Heart left ventricle (tissue), 16 donors: ENCODE results near the gene CABP4. TPM values are rescaled to one million over a fixed set of nuclear protein-coding genes. Genes with fewer than 3 reads are reported as not detected.
"Not testable (repeated sequence)": the region's sequence is repeated elsewhere in the genome, so short reads cannot be mapped to it uniquely, and the experiment has no call there.

ENCODE experiments used
- ATAC-seq, 4 donors: fragments of 200-7000 bp; cut with Tn5 transposase; one replicate each; pipeline ENCODE4 v1.9.1; 2020 to 2022; ENCODE audit warnings: moderate library complexity in 4 of 4, mild to moderate bottlenecking in 3 of 4, moderate number of reproducible peaks in 1 of 4
- DNase-seq, 5 donors: peaks; one replicate each; pipeline ENCODE4 v3.0.0-alpha.2; 2020
- H3K27ac ChIP-seq, 12 donors: fragments of 200-600 bp; sonication (generic) in 4 of 12; one replicate each; pipeline versions ENCODE4 v1.5.0 to v1.8.0; 2016 to 2022; ENCODE audit warnings: mild to moderate bottlenecking in 2 of 12
- H3K27me3 ChIP-seq, 9 donors: fragments of 200-600 bp; sonication (generic) in 2 of 9; one replicate each; pipeline versions ENCODE4 v1.5.1 to v1.8.0; 2016 to 2022; ENCODE audit warnings: mild to moderate bottlenecking in 3 of 9
- H3K36me3 ChIP-seq, 9 donors: fragments of 200-600 bp; sonication (generic) in 2 of 9; one replicate each; pipeline versions ENCODE4 v1.5.0 to v1.8.0; 2018 to 2022; ENCODE audit warnings: mild to moderate bottlenecking in 2 of 9
- H3K4me1 ChIP-seq, 12 donors: fragments of 200-600 bp; sonication (generic) in 4 of 12; one replicate each; pipeline versions ENCODE4 v1.5.0 to v1.8.0; 2016 to 2022; ENCODE audit warnings: mild to moderate bottlenecking in 3 of 12
- H3K4me3 ChIP-seq, 12 donors: fragments of 200-600 bp; sonication (generic) in 4 of 12; one replicate each; pipeline versions ENCODE4 v1.5.0 to v1.8.0; 2017 to 2022; ENCODE audit warnings: mild to moderate bottlenecking in 9 of 12, moderate library complexity in 4 of 12
- H3K9me3 ChIP-seq, 12 donors: fragments of 200-600 bp; sonication (generic) in 4 of 12; one replicate each; pipeline versions ENCODE4 v1.5.0 to v1.8.0; 2016 to 2022; ENCODE audit warnings: mild to moderate bottlenecking in 1 of 12
- CTCF ChIP-seq, 12 donors: fragments of 200-600 bp; sonication (generic) in 4 of 12; IDR thresholded peaks; one replicate each; pipeline versions ENCODE4 v1.5.0 to v1.8.0; 2018 to 2022; ENCODE audit warnings: antibody characterized with exemption in 12 of 12, mild to moderate bottlenecking in 5 of 12
- POLR2A ChIP-seq, 2 donors: fragments of 450-650 bp; IDR thresholded peaks; one replicate each; pipeline ENCODE4 v1.6.1; 2017; ENCODE audit warnings: antibody characterized with exemption in 2 of 2, mild to moderate bottlenecking in 2 of 2, moderate library complexity in 2 of 2
- WGBS, 4 donors: extraction: QIAGEN DNeasy Blood & Tissue Kit in 2 of 4; methylation state at CpG; one replicate each; pipeline versions ENCODE4 v1.1.5 to v1.1.7; 2013 to 2018; 5-methylcytosine and 5-hydroxymethylcytosine counted together
- intact Hi-C, 10 donors: fragments of 100-400 bp; cut with DNase I; formaldehyde crosslinking; loops; one replicate each; pipeline versions ENCODE4 v1.11.1 to v1.14.2; 2022
- polyA plus RNA-seq, 2 donors: library from polyadenylated mRNA; stranded (reverse); fragments of 200-250 nt; gene quantifications; one replicate each; pipeline ENCODE4 v1.2.3, GENCODE V29; 2013
- total RNA-seq, 9 donors: library from RNA; depleted of rRNA in 2 of 9; stranded (reverse); fragments of >200 nt in 2 of 9; fragmentation: NEBNext Ultra II Directional in 3 of 9; extraction: Animal tissue kit (Norgen Biotek cat#: 25700) in 3 of 9; gene quantifications; one replicate each; pipeline versions ENCODE4 v1.1.0 to v1.2.4, GENCODE V29; 2016 to 2023
- donor health status: ischemic (EF 13 %, LVEDD 7.1; RV severe dilation, severe dysfunction).
- donor health status: healthy with polysubstance abuse.
- donor health status: DM: no; HTN: yes; CAD: no.
- donor health status: DM: no; HTN: no; CAD: no.
- donor health status: ischemic (EF 25% LVEDD 6.9; RV normal size, moderate dysfunction).
- donor health status: ischemic (EF 25% LVEDD 5.7; RV mildly dilated, moderate dysfunction).
- donor health status: healthy.
- donor health status: DM: yes; HTN: yes; CAD: no.
- donor health status: ischemic (EF 35%, LVEDD 5.7; RV mildly dilated, moderate dysfunction).
- donor health status: nonischemic (EF 11% LVEDD 7.7; RV severe dilation, severe dysfunction).
- donor health status: DM: yes; HTN: yes; CAD: no.
- donor health status: PGD.
- donor health status: ischemic (EF 29% LVEDD 5.4; RV normal size, mild dysfunction).
- donor health status: nonischemic (EF 23%, LVEDD 6.1; RV moderate dilation, normal function).

The CABP4 gene
- total and polyA plus RNA-seq, 11 donors, result 0.25 to 4.2 (median 0.51) TPM; not detected in 1

GRCh38 chr11:67464411-67465188, 9.4 kb downstream of the CABP4 start:
- DNase-seq, result peak; percentile 88 to 95 (median 90)
- peak; percentile 42 to 82 (median 72) for ATAC-seq
- H3K4me1 ChIP-seq, result peaks cover 0 to 44% (median 23%) of the 10 kb centered on the region in 12 donors
- H3K36me3 ChIP-seq, result no peaks in the 10 kb centered on the region
- peak overlapping the region; percentile 61 to 93 (median 87) for H3K27ac ChIP-seq
- intact Hi-C loops, result loop anchor here in 8 of 10 donors (1.0 to 10.0 kb wide), 6 partner anchors 36 to 62 kb away; partner anchors contain the start of genes PPP1CA (in 7 of the 8), TBC1D10C (in 7 of the 8), CDK2AP2 (in 1 of the 8) and PITPNM1 (in 1 of the 8)
- TF ChIP-seq POLR2A (IDR thresholded peaks at IDR 0.05), result no peak
- TF ChIP-seq CTCF (IDR thresholded peaks at IDR 0.05), result no peak
- H3K27me3 ChIP-seq, result no peaks in the 10 kb centered on the region
- peak overlapping the region; percentile 31 to 66 (median 58) for H3K4me3 ChIP-seq
- H3K9me3 ChIP-seq, result no peaks in the 10 kb centered on the region
- WGBS, 4 donors, result 13 to 32% (median 15%) methylated on average over 16 to 56 of the region's 56 CpGs

GRCh38 chr11:67465189-67465510, 10.0 kb downstream of the CABP4 start:
- peak overlapping the region; percentile 61 to 93 (median 87) for H3K27ac ChIP-seq
- H3K4me1 ChIP-seq, result peaks cover 0 to 48% (median 27%) of the 10 kb centered on the region in 12 donors
- H3K36me3 ChIP-seq, result no peaks in the 10 kb centered on the region
- ATAC-seq, result no peak
- DNase-seq, result no peak
- intact Hi-C loops, result loop anchor here in 8 of 10 donors (1.0 to 10.0 kb wide), 4 partner anchors 42 to 63 kb away; partner anchors contain the start of genes PPP1CA (in 7 of the 8), TBC1D10C (in 7 of the 8), CDK2AP2 (in 1 of the 8) and PITPNM1 (in 1 of the 8)
- TF ChIP-seq POLR2A (IDR thresholded peaks at IDR 0.05) (no peak), CTCF (IDR thresholded peaks at IDR 0.05) (no peak)
- peak overlapping the region; percentile 31 to 66 (median 58) for H3K4me3 ChIP-seq
- H3K27me3 ChIP-seq, result no peaks in the 10 kb centered on the region
- 35 to 47% (median 39%) methylated on average over 3 of the region's 3 CpGs for WGBS, 4 donors
- H3K9me3 ChIP-seq, result no peaks in the 10 kb centered on the region

- 56 to 82% (median 75%) methylated on average over 2 of the region's 2 CpGs for WGBS, 4 donors
- intact Hi-C loops, result loop anchor here in 8 of 10 donors (1.0 to 10.0 kb wide), 4 partner anchors 42 to 63 kb away; partner anchors contain the start of genes PPP1CA (in 7 of the 8), TBC1D10C (in 7 of the 8), CDK2AP2 (in 1 of the 8) and PITPNM1 (in 1 of the 8)
- H3K9me3 ChIP-seq, result not testable (repeated sequence)
These were observed 10.4 kb downstream of the CABP4 start for GRCh38 chr11:67465530-67465929.

GRCh38 chr11:67466367-67466766, 11.2 kb downstream of the CABP4 start:
- intact Hi-C loops, result loop anchor here in 7 of 10 donors (5.0 to 10.0 kb wide), 3 partner anchors 41 to 64 kb away; partner anchors contain the start of genes PPP1CA (in 7 of the 7), TBC1D10C (in 7 of the 7), CDK2AP2 (in 1 of the 7) and PITPNM1 (in 1 of the 7)
- ATAC-seq (no peak), DNase-seq (no peak)
- Histone ChIP-seq H3K27me3 (no peaks in the 10 kb centered on the region), H3K9me3 (no peaks in the 10 kb centered on the region), H3K27ac (peak overlapping the region in 1 of 12 donors; percentile 6), H3K4me3 (no peak overlapping the region), H3K4me1 (peaks cover 0 to 48% (median 27%) of the 10 kb centered on the region in 12 donors), H3K36me3 (no peaks in the 10 kb centered on the region)
- no peak for TF ChIP-seq POLR2A (IDR thresholded peaks at IDR 0.05)
- TF ChIP-seq CTCF (IDR thresholded peaks at IDR 0.05), result no peak
- 76 to 82% (median 81%) methylated on average over 5 of the region's 5 CpGs for WGBS, 4 donors

More at GRCh38 chr11:67465530-67465929, 10.4 kb downstream of the CABP4 start:
- Histone ChIP-seq H3K4me3 (peak overlapping the region in 1 of 12 donors; percentile 59), H3K4me1 (peaks cover 0 to 48% (median 27%) of the 10 kb centered on the region in 12 donors), H3K27ac (peak overlapping the region in 8 of 12 donors; percentile 61 to 93 (median 87))
- not testable (repeated sequence) for H3K27me3 ChIP-seq, DNase-seq, H3K36me3 ChIP-seq, ATAC-seq
